H9 (cell line): ENCODE data around the gene LITAF. TPM values are rescaled to one million over a fixed set of nuclear protein-coding genes. Genes with fewer than 3 reads are reported as not detected.
A peak's percentile ranks its signal among the peaks of the same experiment; 100 is the strongest.

Experiments used
- DNase-seq: peaks from one replicate; pipeline ENCODE4 v3.0.0-alpha.2; 2017
- H2AFZ ChIP-seq: one replicate; pipeline ENCODE4 v1.6.1; 2013; ENCODE audit warnings: mild to moderate bottlenecking, low read length, control low read depth, moderate library complexity
- H2AK5ac ChIP-seq: 2 replicates; pipeline ENCODE4 v1.6.1; 2013; ENCODE audit warnings: low read length, control low read depth, mixed read lengths; ENCODE audit not compliant: insufficient read length
- H2BK120ac ChIP-seq: one replicate; pipeline ENCODE4 v1.6.1; 2013; ENCODE audit warnings: low read depth, mild to moderate bottlenecking, low read length, control low read depth, inconsistent platforms; ENCODE audit not compliant: poor library complexity, severe bottlenecking
- H2BK12ac ChIP-seq: 2 replicates; pipeline ENCODE4 v1.6.1; 2013; ENCODE audit warnings: low read length, control low read depth, mixed read lengths, low read depth; ENCODE audit not compliant: insufficient read length
- H2BK15ac ChIP-seq: 2 replicates; pipeline ENCODE4 v1.6.1; 2013; ENCODE audit warnings: low read depth, low read length, control low read depth
- H2BK20ac ChIP-seq: one replicate; pipeline ENCODE4 v1.6.1; 2013; ENCODE audit warnings: low read depth, mild to moderate bottlenecking, low read length, control low read depth, inconsistent platforms; ENCODE audit not compliant: poor library complexity, severe bottlenecking
- H2BK5ac ChIP-seq: 2 replicates; pipeline ENCODE4 v1.6.1; 2013; ENCODE audit warnings: low read length, control low read depth, mixed read lengths; ENCODE audit not compliant: insufficient read length
- H3K14ac ChIP-seq: 2 replicates; pipeline ENCODE4 v1.6.1; 2013; ENCODE audit warnings: low read length, control low read depth; ENCODE audit not compliant: insufficient read depth
- H3K18ac ChIP-seq: 2 replicates; pipeline ENCODE4 v1.6.1; 2013; ENCODE audit warnings: low read depth, mild to moderate bottlenecking, mixed read lengths, low read length, control low read depth; ENCODE audit not compliant: insufficient read length
- H3K23ac ChIP-seq: 2 replicates; pipeline ENCODE4 v1.6.1; 2013; ENCODE audit warnings: low read length, control low read depth, mixed read lengths, low read depth; ENCODE audit not compliant: insufficient read length
- H3K23me2 ChIP-seq: 2 replicates; pipeline ENCODE4 v1.6.1; 2013; ENCODE audit warnings: low read depth, mild to moderate bottlenecking, mixed read lengths, low read length, control low read depth; ENCODE audit not compliant: insufficient read length, poor library complexity, severe bottlenecking
- H3K27ac ChIP-seq: 2 replicates; pipeline ENCODE4 v1.5.1; 2013; ENCODE audit warnings: low read length, control low read depth, mixed read lengths, low read depth; ENCODE audit not compliant: insufficient read length
- H3K27me3 ChIP-seq: 2 replicates; pipeline ENCODE4 v1.6.1; 2013; ENCODE audit warnings: low read length, control low read depth, inconsistent platforms; ENCODE audit not compliant: insufficient read depth
- H3K4ac ChIP-seq: 2 replicates; pipeline ENCODE4 v1.6.1; 2013; ENCODE audit warnings: low read depth, mild to moderate bottlenecking, control low read depth, inconsistent platforms, low read length, moderate library complexity
- H3K4me1 ChIP-seq: 2 replicates; pipeline ENCODE4 v1.6.1; 2013; ENCODE audit warnings: low read length, control low read depth, inconsistent platforms; ENCODE audit not compliant: insufficient read depth
- H3K4me2 ChIP-seq: 2 replicates; pipeline ENCODE4 v1.6.1; 2013; ENCODE audit warnings: low read length, control low read depth, mixed read lengths; ENCODE audit not compliant: insufficient read length, insufficient read depth
- H3K56ac ChIP-seq: 2 replicates; pipeline ENCODE4 v1.6.1; 2013; ENCODE audit warnings: low read depth, mild to moderate bottlenecking, mixed read lengths, low read length, control low read depth; ENCODE audit not compliant: insufficient read length
- H3K79me1 ChIP-seq: 2 replicates; pipeline ENCODE4 v1.6.1; 2013; ENCODE audit warnings: low read depth, mild to moderate bottlenecking, moderate library complexity, low read length, control low read depth, inconsistent platforms; ENCODE audit not compliant: insufficient read depth, poor library complexity, severe bottlenecking
- H3K79me2 ChIP-seq: 2 replicates; pipeline ENCODE4 v1.6.1; 2013; ENCODE audit warnings: low read length, control low read depth, inconsistent platforms; ENCODE audit not compliant: insufficient read depth
- H3K9ac ChIP-seq: 2 replicates; pipeline ENCODE4 v1.6.1; 2013; ENCODE audit warnings: low read length, control low read depth, mixed read lengths; ENCODE audit not compliant: insufficient read length; ENCODE audit errors: extremely low read depth
- H3K9me3 ChIP-seq: one replicate; pipeline ENCODE4 v1.6.1; 2013; ENCODE audit warnings: low read depth, low read length, inconsistent platforms; ENCODE audit not compliant: control insufficient read depth
- H3T11ph ChIP-seq: one replicate; pipeline ENCODE4 v1.6.1; 2013; ENCODE audit warnings: mild to moderate bottlenecking, low read length, control low read depth, inconsistent platforms
- H4K20me1 ChIP-seq: one replicate; pipeline ENCODE4 v1.6.1; 2013; ENCODE audit not compliant: control insufficient read depth, insufficient read length, insufficient read depth
- H4K5ac ChIP-seq: 2 replicates; pipeline ENCODE4 v1.6.1; 2013; ENCODE audit warnings: low read depth, mild to moderate bottlenecking, mixed read lengths, low read length, control low read depth; ENCODE audit not compliant: insufficient read length
- H4K8ac ChIP-seq: replicated peaks from 2 replicates; pipeline ENCODE4 v1.6.1; 2013; ENCODE audit warnings: low read length, control low read depth, mixed read lengths, low read depth; ENCODE audit not compliant: insufficient read length
- H4K91ac ChIP-seq: 2 replicates; pipeline ENCODE4 v1.6.1; 2013; ENCODE audit warnings: low read depth, mild to moderate bottlenecking, moderate library complexity, mixed read lengths, low read length, control low read depth; ENCODE audit not compliant: insufficient read length
- H3K27ac Mint-ChIP-seq, 3 experiments: 2 replicates in 2 of 3; 3 replicates in 1 of 3; pipeline ENCODE4 v1.8.0; 2020 to 2021; ENCODE audit warnings: mixed read lengths in 3 of 3, mild to moderate bottlenecking in 1 of 3, moderate library complexity in 1 of 3
- H3K27me3 Mint-ChIP-seq: 2 replicates; pipeline ENCODE4 v1.8.0; 2021; ENCODE audit warnings: low read depth, mild to moderate bottlenecking, moderate library complexity, mixed read lengths
- H3K36me3 Mint-ChIP-seq, 3 experiments: 2 replicates in 2 of 3; 3 replicates in 1 of 3; pipeline ENCODE4 v1.8.0; 2020 to 2021; ENCODE audit warnings: low read depth in 3 of 3, mixed read lengths in 3 of 3; ENCODE audit not compliant: insufficient read depth in 1 of 3
- H3K4me1 Mint-ChIP-seq, 2 experiments: 2 replicates each; pipeline ENCODE4 v1.8.0; 2020; ENCODE audit warnings: mixed read lengths in 2 of 2
- H3K4me3 Mint-ChIP-seq, 2 experiments: 2 replicates in 1 of 2; 3 replicates in 1 of 2; pipeline ENCODE4 v1.8.0; 2020 to 2021; ENCODE audit warnings: mild to moderate bottlenecking in 2 of 2, mixed read lengths in 2 of 2, moderate library complexity in 1 of 2
- H3K9me3 Mint-ChIP-seq, 2 experiments: 2 replicates in 1 of 2; 3 replicates in 1 of 2; pipeline ENCODE4 v1.8.0; 2020; ENCODE audit warnings: mild to moderate bottlenecking in 2 of 2, mixed read lengths in 2 of 2, moderate library complexity in 1 of 2
- CTCF ChIP-seq: fragments of 200-600 bp; sonication (generic); conservative IDR thresholded peaks from 3 replicates; pipeline ENCODE4 v1.8.0; 2021; ENCODE audit warnings: antibody characterized with exemption, mild to moderate bottlenecking
- WGBS: extraction: QIAGEN DNeasy Blood & Tissue Kit; methylation state at CpG from one replicate; pipeline ENCODE4 v1.1.7; 2013; ENCODE audit warnings: missing lambda C conversion rate, low lambda C conversion rate, mixed read lengths; ENCODE audit not compliant: insufficient read length; ENCODE audit errors: extremely low coverage; 5-methylcytosine and 5-hydroxymethylcytosine counted together
- total RNA-seq: library from RNA; stranded (reverse); gene quantifications from 2 replicates; pipeline ENCODE4 v1.2.1, GENCODE V29; 2021

LITAF gene
- total RNA-seq, 1 experiment from 2014 or later, result 249 TPM

GRCh38 chr16:11571549-11571948 is 15.2 kb downstream of the LITAF start:
- Histone ChIP-seq H3K4me2 (no peak overlapping the region), H3K18ac (peak overlapping the region; percentile 7), H2BK15ac (no peak overlapping the region), H3K4ac (no peak overlapping the region), H3K9me3 (no peaks in the 10 kb centered on the region), H3K27ac (no peak overlapping the region), H2BK120ac (no peak overlapping the region), H3K23ac (no peak overlapping the region), H3K23me2 (no peaks in the 10 kb centered on the region), H3K56ac (no peak overlapping the region), H2AK5ac (no peak overlapping the region), H3K9ac (no peak overlapping the region), H4K5ac (no peak overlapping the region), H2AFZ (no peak overlapping the region), H2BK20ac (no peak overlapping the region), H3K27me3 (no peaks in the 10 kb centered on the region), H2BK5ac (no peak overlapping the region), H3K79me2 (peaks cover 3% of the 10 kb centered on the region; the same call in 1 of the 2 replicates), H3K4me1 (no peaks in the 10 kb centered on the region), H2BK12ac (no peak overlapping the region), H4K20me1 (no peaks in the 10 kb centered on the region), H3T11ph (no peak overlapping the region), H3K79me1 (no peaks in the 10 kb centered on the region), H3K14ac (no peak overlapping the region; the same call in 1 of the 2 replicates), H4K91ac (no peak overlapping the region), H4K8ac (no peak overlapping the region)
- WGBS, result no CpG with 5 or more reads among the region's 4 CpGs
- H3K9me3 Mint-ChIP-seq, result peaks cover 0 to 7% of the 10 kb centered on the region in 2 experiments; a peak in 1 of 5 replicates
- peaks cover 0 to 48% (median 37%) of the 10 kb centered on the region in 3 experiments; a peak in 6 of 7 replicates for H3K36me3 Mint-ChIP-seq
- no peak overlapping the region for H3K4me3 Mint-ChIP-seq
- DNase-seq, result no peak
- peak overlapping the region; percentile 35 to 92 (median 72); a peak in 5 of 7 replicates for H3K27ac Mint-ChIP-seq
- H3K27me3 Mint-ChIP-seq, result no peaks in the 10 kb centered on the region
- TF ChIP-seq CTCF, result no peak
- peaks cover 28 to 44% of the 10 kb centered on the region in 2 experiments for H3K4me1 Mint-ChIP-seq
